Upper lobe of left lung (tissue), 4 donors: ENCODE data around the gene CEBPE.

Source experiments
- EP300 ChIP-seq, 4 donors: sonication (generic); formaldehyde crosslinking; IDR thresholded peaks; one replicate each; pipeline ENCODE4 v1.5.1; 2017; ENCODE audit warnings: antibody characterized with exemption in 4 of 4, control low read depth in 2 of 4
- POLR2AphosphoS5 ChIP-seq, 2 donors: sonication (generic); formaldehyde crosslinking; IDR thresholded peaks; one replicate each; pipeline ENCODE4 v1.5.1; 2017; ENCODE audit warnings: antibody characterized with exemption in 2 of 2
- TF ChIP-seq, protein P1 (sequence below), 6 experiments: fragments of 450-650 bp in 4 of 6; fragments of 200-600 bp in 2 of 6; sonication (generic) in 2 of 6; IDR thresholded peaks; one replicate each; pipeline ENCODE4 v1.5.1; 2016 to 2019; ENCODE audit warnings: antibody characterized with exemption in 6 of 6

GRCh38 chr14:23120541-23121251, 1.6 kb upstream of the CEBPE start:
- TF ChIP-seq, protein P1, sequence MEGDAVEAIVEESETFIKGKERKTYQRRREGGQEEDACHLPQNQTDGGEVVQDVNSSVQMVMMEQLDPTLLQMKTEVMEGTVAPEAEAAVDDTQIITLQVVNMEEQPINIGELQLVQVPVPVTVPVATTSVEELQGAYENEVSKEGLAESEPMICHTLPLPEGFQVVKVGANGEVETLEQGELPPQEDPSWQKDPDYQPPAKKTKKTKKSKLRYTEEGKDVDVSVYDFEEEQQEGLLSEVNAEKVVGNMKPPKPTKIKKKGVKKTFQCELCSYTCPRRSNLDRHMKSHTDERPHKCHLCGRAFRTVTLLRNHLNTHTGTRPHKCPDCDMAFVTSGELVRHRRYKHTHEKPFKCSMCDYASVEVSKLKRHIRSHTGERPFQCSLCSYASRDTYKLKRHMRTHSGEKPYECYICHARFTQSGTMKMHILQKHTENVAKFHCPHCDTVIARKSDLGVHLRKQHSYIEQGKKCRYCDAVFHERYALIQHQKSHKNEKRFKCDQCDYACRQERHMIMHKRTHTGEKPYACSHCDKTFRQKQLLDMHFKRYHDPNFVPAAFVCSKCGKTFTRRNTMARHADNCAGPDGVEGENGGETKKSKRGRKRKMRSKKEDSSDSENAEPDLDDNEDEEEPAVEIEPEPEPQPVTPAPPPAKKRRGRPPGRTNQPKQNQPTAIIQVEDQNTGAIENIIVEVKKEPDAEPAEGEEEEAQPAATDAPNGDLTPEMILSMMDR (IDR thresholded peaks at IDR 0.05), result peak; percentile 95 to 100 (median 100)
- TF ChIP-seq EP300 (IDR thresholded peaks at IDR 0.05), result no peak
- no peak for TF ChIP-seq POLR2AphosphoS5 (IDR thresholded peaks at IDR 0.05)
